K562 treated with DMSO at 1 percent for 4 hours (cell line): Measurements from ENCODE around the gene KBTBD4. TPM values are rescaled to one million over a fixed set of nuclear protein-coding genes. Genes with fewer than 3 reads are reported as not detected.

Experiments used
- total RNA-seq: library from RNA; unstranded; fragments of 300-600 nt; gene quantifications from 2 replicates; pipeline ENCODE4 v1.2.3, GENCODE V29; 2022; ENCODE audit not compliant: insufficient read depth

KBTBD4 gene
- total RNA-seq, result 7.0 and 9.6 TPM in 2 replicates

GRCh38 chr11:47578524-47579494 is at the start of gene KBTBD4, which contains the start of gene NDUFS3:
Gene KBTBD4, minus strand, starts transcription at chr11:47578970. Its CDS starts 19 bp downstream, at chr11:47578951.
Gene NDUFS3, plus strand, starts transcription at chr11:47579074. Its CDS starts 18 bp downstream, at chr11:47579092.

GRCh38 chr11:47593934-47594855 is 15.4 kb upstream of the KBTBD4 start, which contains the start of gene C1QTNF4:
Gene C1QTNF4, minus strand, starts transcription at chr11:47594411. Its CDS starts 3,601 bp downstream, at chr11:47590810.

GRCh38 chr11:47586098-47586855 is 7.5 kb upstream of the KBTBD4 start, which contains the start of gene FAM180B:
Gene FAM180B, plus strand, starts transcription at chr11:47586678. Its CDS starts 91 bp downstream, at chr11:47586769.

GRCh38 chr11:47565340-47566148 is 13.2 kb downstream of the KBTBD4 start, which contains the start of gene PTPMT1:
Gene PTPMT1, plus strand, starts transcription at chr11:47565599. Its CDS starts 24 bp downstream, at chr11:47565623.

GRCh38 chr11:47552566-47553405 is 26.0 kb downstream of the KBTBD4 start, which contains the start of gene CELF1:
Gene CELF1, minus strand, starts transcription at chr11:47553132. Its CDS starts 53,609 bp downstream, at chr11:47499523.

Other genes starting within 250 kb of the KBTBD4 start
- gene MYBPC3, start 226.3 kb downstream of the KBTBD4 start, total RNA-seq, result not detected in 2 replicates
- gene SPI1, start 200.4 kb downstream of the KBTBD4 start, total RNA-seq, result 88.6 and 115 TPM in 2 replicates
- 19.1 and 32.3 TPM in 2 replicates for gene SLC39A13, start 170.4 kb downstream of the KBTBD4 start, total RNA-seq
- 226 and 257 TPM in 2 replicates for gene PSMC3, start 152.5 kb downstream of the KBTBD4 start, total RNA-seq
- gene RAPSN, start 129.8 kb downstream of the KBTBD4 start, total RNA-seq, result 0.86 TPM in 1 of 2 replicates, not detected in the other
- 20.6 and 28.5 TPM in 2 replicates for gene CELF1, start 25.8 kb downstream of the KBTBD4 start, total RNA-seq
- 91.8 and 92.5 TPM in 2 replicates for gene PTPMT1, start 13.4 kb downstream of the KBTBD4 start, total RNA-seq
- 165 and 180 TPM in 2 replicates for gene NDUFS3, start 104 bp upstream of the KBTBD4 start, total RNA-seq
- not detected in 2 replicates for gene FAM180B, start 7.7 kb upstream of the KBTBD4 start, total RNA-seq
- gene C1QTNF4, start 15.4 kb upstream of the KBTBD4 start, total RNA-seq, result not detected in 2 replicates
- 53.8 and 63.5 TPM in 2 replicates for gene MTCH2, start 63.6 kb upstream of the KBTBD4 start, total RNA-seq
- 0.88 TPM in 1 of 2 replicates, not detected in the other for gene AGBL2, start 136.4 kb upstream of the KBTBD4 start, total RNA-seq
- 43.1 and 45.9 TPM in 2 replicates for gene FNBP4, start 188.4 kb upstream of the KBTBD4 start, total RNA-seq